ENCODE data around the gene NLRP6. TPM values are rescaled to one million over a fixed set of nuclear protein-coding genes. Genes with fewer than 3 reads are reported as not detected.
A peak's percentile ranks its signal among the peaks of the same experiment; 100 is the strongest.
"Not testable (repeated sequence)": the region's sequence is repeated elsewhere in the genome, so short reads cannot be mapped to it uniquely, and the experiment has no call there.

Gene NLRP6
- total RNA-seq, 1 donor from 2014 or later = 3.2 TPM

GRCh38 chr11:329886-330253 is 51.7 kb downstream of the NLRP6 start:
- peak overlapping the region; percentile 85 for H3K27ac Mint-ChIP-seq
- intact Hi-C loops (cut with micrococcal nuclease) = no loop called here
- H3K4me3 Mint-ChIP-seq = peak overlapping the region; percentile 69
- peaks cover 48% of the 10 kb centered on the region for H3K4me1 Mint-ChIP-seq
- no peaks in the 10 kb centered on the region for H3K27me3 Mint-ChIP-seq
- peaks cover 3% of the 10 kb centered on the region for H3K36me3 Mint-ChIP-seq (ENCODE audit: low read depth)
- no peaks in the 10 kb centered on the region for H3K9me3 Mint-ChIP-seq
- peak; percentile 59 for DNase-seq

GRCh38 chr11:330307-330693 is 52.1 kb downstream of the NLRP6 start:
- no peak for DNase-seq
- intact Hi-C loops (cut with micrococcal nuclease) = no loop called here
- peak overlapping the region; percentile 69 for H3K4me3 Mint-ChIP-seq
- H3K36me3 Mint-ChIP-seq (ENCODE audit: low read depth) = peaks cover 3% of the 10 kb centered on the region
- no peaks in the 10 kb centered on the region for H3K9me3 Mint-ChIP-seq
- H3K4me1 Mint-ChIP-seq = peaks cover 47% of the 10 kb centered on the region
- H3K27ac Mint-ChIP-seq = peak overlapping the region; percentile 20
- no peaks in the 10 kb centered on the region for H3K27me3 Mint-ChIP-seq

GRCh38 chr11:330694-331357 is 52.6 kb downstream of the NLRP6 start:
- Mint-ChIP-seq H3K9me3 (no peaks in the 10 kb centered on the region), H3K4me1 (peaks cover 50% of the 10 kb centered on the region), H3K27ac (peak overlapping the region; percentile 43), H3K36me3 (ENCODE audit: low read depth) (peaks cover 3% of the 10 kb centered on the region), H3K27me3 (no peaks in the 10 kb centered on the region), H3K4me3 (peak overlapping the region; percentile 53)
- intact Hi-C loops (cut with micrococcal nuclease) = no loop called here
- peak; percentile 75 for DNase-seq

- Mint-ChIP-seq H3K27ac (peak overlapping the region; percentile 43), H3K4me3 (peak overlapping the region; percentile 53), H3K27me3 (no peaks in the 10 kb centered on the region), H3K4me1 (peaks cover 47% of the 10 kb centered on the region), H3K9me3 (no peaks in the 10 kb centered on the region), H3K36me3 (ENCODE audit: low read depth) (peaks cover 3% of the 10 kb centered on the region)
- DNase-seq = peak; percentile 53
- intact Hi-C loops (cut with micrococcal nuclease) = no loop called here
Measured at GRCh38 chr11:331358-332060, 53.3 kb downstream of the NLRP6 start.

GRCh38 chr11:332651-333480 is 54.7 kb downstream of the NLRP6 start:
- Mint-ChIP-seq H3K27me3 (no peaks in the 10 kb centered on the region), H3K36me3 (ENCODE audit: low read depth) (peaks cover 3% of the 10 kb centered on the region), H3K27ac (no peak overlapping the region), H3K4me3 (no peak overlapping the region), H3K4me1 (peaks cover 44% of the 10 kb centered on the region), H3K9me3 (no peaks in the 10 kb centered on the region)
- intact Hi-C loops (cut with micrococcal nuclease) = no loop called here
- DNase-seq = no peak

GRCh38 chr11:333616-334263 is 55.5 kb downstream of the NLRP6 start:
- H3K27me3 Mint-ChIP-seq; DNase-seq; intact Hi-C loops (cut with micrococcal nuclease); H3K4me3 Mint-ChIP-seq; H3K9me3 Mint-ChIP-seq; H3K27ac Mint-ChIP-seq; H3K36me3 Mint-ChIP-seq (ENCODE audit: low read depth): not testable (repeated sequence)
- peaks cover 41% of the 10 kb centered on the region for H3K4me1 Mint-ChIP-seq

- intact Hi-C loops (cut with micrococcal nuclease) = no loop called here
- DNase-seq = no peak
- H3K9me3 Mint-ChIP-seq = no peaks in the 10 kb centered on the region
- peaks cover under 1% of the 10 kb centered on the region for H3K36me3 Mint-ChIP-seq (ENCODE audit: low read depth)
- H3K27ac Mint-ChIP-seq = no peak overlapping the region
- no peaks in the 10 kb centered on the region for H3K27me3 Mint-ChIP-seq
- no peak overlapping the region for H3K4me3 Mint-ChIP-seq
- peaks cover 36% of the 10 kb centered on the region for H3K4me1 Mint-ChIP-seq
Measured at GRCh38 chr11:334264-334994, 56.2 kb downstream of the NLRP6 start.

Other genes starting within 250 kb of the NLRP6 start
- not detected in 2 replicates for gene SCGB1C1, start 85.3 kb upstream of the NLRP6 start, total RNA-seq
- 43.6 and 46.9 TPM in 2 replicates for gene BET1L, start 71.0 kb upstream of the NLRP6 start, total RNA-seq
- gene RIC8A, start 70.7 kb upstream of the NLRP6 start, total RNA-seq = 118 and 128 TPM in 2 replicates
- 16.5 and 17.6 TPM in 2 replicates for gene SIRT3, start 42.1 kb upstream of the NLRP6 start, total RNA-seq
- gene PSMD13, start 41.4 kb upstream of the NLRP6 start, total RNA-seq = 272 and 275 TPM in 2 replicates
- 136 and 142 TPM in 2 replicates for gene PGGHG, start 10.7 kb downstream of the NLRP6 start, total RNA-seq
- not detected in 2 replicates for gene IFITM5, start 21.1 kb downstream of the NLRP6 start, total RNA-seq
- gene IFITM2, start 29.4 kb downstream of the NLRP6 start, total RNA-seq = 659 and 674 TPM in 2 replicates
- 241 and 256 TPM in 2 replicates for gene IFITM1, start 35.6 kb downstream of the NLRP6 start, total RNA-seq
- 5.0 and 6.0 TPM in 2 replicates for gene IFITM3, start 42.5 kb downstream of the NLRP6 start, total RNA-seq
- gene B4GALNT4, start 91.1 kb downstream of the NLRP6 start, total RNA-seq = 3.9 and 4.1 TPM in 2 replicates
- not detected in 2 replicates for gene PKP3, start 115.8 kb downstream of the NLRP6 start, total RNA-seq
- gene SIGIRR, start 136.6 kb downstream of the NLRP6 start, total RNA-seq = 40.7 and 42.7 TPM in 2 replicates
- gene ANO9, start 163.6 kb downstream of the NLRP6 start, total RNA-seq = 35.4 and 36.9 TPM in 2 replicates
- 31.0 and 31.8 TPM in 2 replicates for gene PTDSS2, start 171.9 kb downstream of the NLRP6 start, total RNA-seq
- gene RNH1, start 228.8 kb downstream of the NLRP6 start, total RNA-seq = 130 and 134 TPM in 2 replicates